Left lung (tissue), 10 donors: ENCODE measurements around the gene BANF2. TPM values are rescaled to one million over a fixed set of nuclear protein-coding genes. Genes with fewer than 3 reads are reported as not detected.

Experiments
- ATAC-seq: fragments of 200-7000 bp; cut with Tn5 transposase; one replicate; pipeline ENCODE4 v1.9.1; 2020; ENCODE audit warnings: moderate library complexity
- DNase-seq, 4 donors: peaks; one replicate each; pipeline ENCODE4 v3.0.0-alpha.2; 2013 to 2020
- H3K27ac ChIP-seq, 2 donors: fragments of 200-600 bp; sonication (generic) in 1 of 2; one replicate each; pipeline versions ENCODE4 v1.5.0 to v1.8.0; 2020 to 2021
- H3K27me3 ChIP-seq, 2 donors: fragments of 200-600 bp; sonication (generic) in 1 of 2; one replicate each; pipeline versions ENCODE4 v1.5.0 to v1.8.0; 2020 to 2021
- H3K36me3 ChIP-seq, 2 donors: fragments of 200-600 bp; sonication (generic) in 1 of 2; one replicate each; pipeline versions ENCODE4 v1.5.0 to v1.8.0; 2020 to 2021
- H3K4me1 ChIP-seq, 2 donors: fragments of 200-600 bp; one replicate each; pipeline ENCODE4 v1.8.0; 2021
- H3K4me3 ChIP-seq, 2 donors: fragments of 200-600 bp; sonication (generic) in 1 of 2; one replicate each; pipeline versions ENCODE4 v1.5.0 to v1.8.0; 2020 to 2021; ENCODE audit warnings: mild to moderate bottlenecking in 1 of 2
- H3K9me3 ChIP-seq, 2 donors: fragments of 200-600 bp; sonication (generic) in 1 of 2; one replicate each; pipeline versions ENCODE4 v1.5.0 to v1.8.0; 2020 to 2021
- CTCF ChIP-seq, 2 donors: fragments of 200-600 bp; sonication (generic) in 1 of 2; IDR thresholded peaks; one replicate each; pipeline versions ENCODE4 v1.5.0 to v1.8.0; 2021; ENCODE audit warnings: antibody characterized with exemption in 2 of 2
- intact Hi-C, 2 donors: fragments of 100-400 bp; cut with DNase I; formaldehyde crosslinking; loops; one replicate each; pipeline versions ENCODE4 v1.11.2 to v1.14.2; 2022
- polyA plus RNA-seq, 6 donors: library from polyadenylated mRNA; unstranded; fragments of 120-200 nt; gene quantifications; one replicate each; pipeline ENCODE4 v1.2.1, GENCODE V29; 2013; ENCODE audit not compliant: insufficient read length in 6 of 6
- total RNA-seq, 2 donors: library from RNA; stranded (reverse); fragmentation: NEBNext Ultra II Directional; extraction: Animal tissue kit (Norgen Biotek cat#: 25700); gene quantifications; one replicate each; pipeline ENCODE4 v1.2.1, GENCODE V29; 2021
- donor health status: DM: no; HTN: yes; CAD: no.
- donor health status: DM: no; HTN: no; CAD: no.

The BANF2 gene
- total and polyA plus RNA-seq, 8 donors, result not detected

DNA sequence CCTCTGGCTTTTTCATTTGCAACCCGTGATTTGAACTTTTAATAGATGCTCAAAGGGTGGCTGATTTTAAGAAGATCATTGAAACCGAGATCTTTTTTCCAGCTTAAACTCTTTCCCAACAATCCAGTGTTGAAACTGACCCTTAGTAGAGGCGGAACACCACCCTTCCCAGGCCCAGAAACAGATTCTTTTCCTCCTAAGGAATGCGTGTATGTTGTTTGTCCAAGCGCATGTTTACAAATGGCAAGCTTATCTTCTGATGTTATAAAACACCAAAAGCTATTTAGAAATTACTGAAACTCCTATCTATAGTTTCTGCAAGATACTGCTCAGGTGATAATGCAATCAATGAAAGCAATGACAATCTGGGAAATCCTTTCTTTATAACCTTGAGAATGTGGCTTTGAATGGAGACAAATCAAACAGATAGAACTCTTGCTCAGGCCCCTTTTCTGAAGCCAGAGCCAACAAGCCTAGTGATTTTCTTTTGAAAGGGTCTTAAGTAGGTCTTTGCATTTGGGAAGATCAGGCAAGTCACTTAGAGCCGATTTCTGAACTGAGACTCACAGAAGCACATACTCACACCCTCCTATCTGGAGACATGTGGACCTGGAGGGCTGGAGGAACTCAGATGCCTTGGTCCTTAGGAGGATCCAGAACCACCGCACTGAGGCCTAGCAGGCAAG lies 9.1 kb downstream of the BANF2 start:
- Histone ChIP-seq H3K4me3 (no peak overlapping the region), H3K36me3 (no peaks in the 10 kb centered on the region), H3K4me1 (no peaks in the 10 kb centered on the region), H3K9me3 (no peaks in the 10 kb centered on the region), H3K27me3 (no peaks in the 10 kb centered on the region), H3K27ac (no peak overlapping the region)
- intact Hi-C loops, result no loop called here
- no peak for TF ChIP-seq CTCF (IDR thresholded peaks at IDR 0.05)
- DNase-seq (peak in 2 of 4 donors; percentile 24 to 44), ATAC-seq (no peak)

DNA sequence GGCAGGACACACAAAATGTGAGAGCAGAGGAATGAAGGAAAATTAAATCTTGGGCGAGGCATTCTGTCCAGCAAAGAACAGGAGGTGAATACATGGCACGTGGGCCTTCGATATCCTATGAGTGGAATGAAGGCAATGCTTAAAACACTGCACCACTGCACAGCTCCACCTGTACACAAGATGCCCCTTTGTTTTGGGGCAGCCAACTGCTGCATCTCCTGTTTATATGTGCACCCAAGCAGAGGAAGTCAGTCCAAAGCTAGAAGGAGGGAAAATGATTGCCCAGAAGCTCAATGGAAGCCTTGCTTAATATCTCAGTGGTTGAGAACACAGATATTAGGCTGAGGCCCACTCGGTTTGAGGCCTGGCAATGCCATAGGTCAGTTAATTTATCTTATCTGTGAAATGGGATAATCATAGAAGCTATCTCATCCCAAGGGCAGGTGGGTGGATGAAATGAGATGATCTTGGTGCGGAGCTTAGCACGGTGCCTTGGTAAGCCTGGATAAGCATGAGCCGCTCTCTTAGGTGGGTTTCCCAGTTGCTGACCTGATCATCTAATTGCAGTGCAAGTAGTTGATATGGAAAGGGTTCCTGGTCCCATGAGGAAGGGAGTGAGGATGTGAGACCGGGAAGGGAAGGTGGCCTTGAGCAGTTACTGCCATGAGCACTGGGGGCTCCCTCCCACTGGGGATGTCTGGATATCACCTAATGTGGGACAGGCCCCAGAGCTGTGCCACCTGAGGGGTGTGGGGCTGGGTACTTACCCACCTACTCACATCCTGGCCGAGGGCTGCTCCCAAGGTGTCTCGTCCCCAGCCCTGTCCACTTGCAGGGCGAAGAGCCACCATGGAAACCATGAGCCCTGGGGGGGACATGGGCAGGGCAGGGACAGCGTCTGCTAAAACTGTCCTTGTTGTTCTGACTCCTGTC lies 9.9 kb downstream of the BANF2 start:
- ATAC-seq, result no peak
- no peaks in the 10 kb centered on the region for H3K27me3 ChIP-seq
- no peaks in the 10 kb centered on the region for H3K4me1 ChIP-seq
- intact Hi-C loops, result no loop called here
- H3K36me3 ChIP-seq, result no peaks in the 10 kb centered on the region
- H3K27ac ChIP-seq, result no peak overlapping the region
- no peak for TF ChIP-seq CTCF (IDR thresholded peaks at IDR 0.05)
- H3K4me3 ChIP-seq, result no peak overlapping the region
- DNase-seq, result no peak
- no peaks in the 10 kb centered on the region for H3K9me3 ChIP-seq

- Histone ChIP-seq H3K36me3 (no peaks in the 10 kb centered on the region), H3K27ac (no peak overlapping the region), H3K9me3 (no peaks in the 10 kb centered on the region), H3K4me3 (no peak overlapping the region), H3K27me3 (no peaks in the 10 kb centered on the region), H3K4me1 (no peaks in the 10 kb centered on the region)
- no peak for TF ChIP-seq CTCF (IDR thresholded peaks at IDR 0.05)
- intact Hi-C loops, result no loop called here
- ATAC-seq, result no peak
- DNase-seq, result peak in 2 of 4 donors; percentile 12 to 51
These were observed 10.9 kb downstream of the BANF2 start for GRCh38 chr20:17710379-17711266.

DNA sequence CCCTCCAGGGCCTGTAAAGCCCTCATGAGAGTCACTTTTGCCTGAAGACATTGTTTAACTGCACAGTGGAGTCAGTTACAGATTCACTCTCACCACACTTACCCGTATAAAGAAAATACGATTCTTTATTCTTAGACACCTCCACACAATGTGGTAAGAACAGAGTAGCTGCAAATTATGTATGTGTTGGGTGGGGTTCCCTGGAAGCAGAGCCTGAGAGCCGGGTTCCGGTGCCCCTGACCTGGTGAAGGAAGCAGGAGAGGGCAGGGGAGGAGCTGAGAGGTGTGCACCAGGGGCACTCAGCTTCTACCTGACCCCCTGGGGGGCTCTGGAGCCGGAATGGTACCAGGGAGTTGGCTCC lies 11.5 kb downstream of the BANF2 start:
- no peaks in the 10 kb centered on the region for H3K27me3 ChIP-seq
- no peaks in the 10 kb centered on the region for H3K4me1 ChIP-seq
- no peaks in the 10 kb centered on the region for H3K36me3 ChIP-seq
- ATAC-seq (no peak), DNase-seq (no peak)
- H3K27ac ChIP-seq, result no peak overlapping the region
- no peaks in the 10 kb centered on the region for H3K9me3 ChIP-seq
- TF ChIP-seq CTCF (IDR thresholded peaks at IDR 0.05), result no peak
- no peak overlapping the region for H3K4me3 ChIP-seq
- intact Hi-C loops, result no loop called here
